ENCODE data around the gene ARID5B. TPM values are rescaled to one million over a fixed set of nuclear protein-coding genes. Genes with fewer than 3 reads are reported as not detected.

Gene ARID5B
- total and polyA plus RNA-seq, 2 donors (not counting 3 experiments of a cell fraction or from before 2014, with no cell fraction given): 5.6 to 8.9 TPM

- POLR2A ChIA-PET: no interaction called here
- dilution Hi-C loops (cut with MboI; ENCODE audit: extremely low pct_ligation_motif_present, low sequenced_read_pairs) (no loop called here), intact Hi-C loops (cut with micrococcal nuclease) (no loop called here)
- Histone ChIP-seq H3K36me3 (ENCODE audit: control insufficient read depth in 2 of 2, extremely low read depth in 1 of 2, insufficient read depth in 2 of 2, low read length in 2 of 2) (no peaks in the 10 kb centered on the region), H3K4me2 (ENCODE audit: insufficient read depth, low read length) (no peak overlapping the region), H3K9me1 (replicated peaks; ENCODE audit: control insufficient read depth, extremely low read depth, insufficient read depth, low read length) (no peaks in the 10 kb centered on the region), H3K27ac (ENCODE audit: insufficient read depth, low read depth, low read length) (no peak overlapping the region), H3K9me3 (replicated peaks; ENCODE audit: control insufficient read depth, insufficient read depth, low read length) (no peaks in the 10 kb centered on the region), H3K27me3 (ENCODE audit: control insufficient read depth in 2 of 2, insufficient read depth in 2 of 2, low read length in 2 of 2) (no peaks in the 10 kb centered on the region), H2AFZ (ENCODE audit: low read depth, low read length) (no peak overlapping the region), H3K79me2 (ENCODE audit: control insufficient read depth, insufficient read depth, low read length) (no peaks in the 10 kb centered on the region), H4K20me1 (replicated peaks; ENCODE audit: control insufficient read depth, extremely low read depth, insufficient read depth, low read length) (no peaks in the 10 kb centered on the region), H3K4me1 (ENCODE audit: control insufficient read depth, extremely low read depth, insufficient read depth, low read length) (peaks cover 8% of the 10 kb centered on the region), H3K4me3 (replicated peaks in 1 of 3; ENCODE audit: insufficient read depth in 1 of 3, low read depth in 1 of 3, low read length in 3 of 3) (no peak overlapping the region), H3K9ac (replicated peaks; ENCODE audit: extremely low read depth, insufficient read depth, low read length) (no peak overlapping the region)
- CTCF ChIA-PET: interaction anchor here (1.1 to 1.8 kb wide), 3 partner anchors 9 to 187 kb away, joined by 3 to 10 read pairs (median 4); no protein-coding TSS in a partner anchor
- no peak for DNase-seq (ENCODE audit: low read depth, low spot score)
- no peak for TF ChIP-seq GATA2 (IDR thresholded peaks at IDR 0.05; ENCODE audit: insufficient read depth, insufficient read length, low read depth, low read length)
- no peak for TF ChIP-seq CTCF (IDR thresholded peaks at IDR 0.05; ENCODE audit: extremely low read depth in 1 of 2, insufficient read depth in 1 of 2, low read depth in 1 of 2, low read length in 2 of 2)
- no peak for TF ChIP-seq MYC (IDR thresholded peaks at IDR 0.05; ENCODE audit: low read depth, low read length)
- no peak for TF ChIP-seq JUN (IDR thresholded peaks at IDR 0.05; ENCODE audit: borderline replicate concordance, insufficient read depth, insufficient read length, low read depth)
- no peak for TF ChIP-seq FOS (IDR thresholded peaks at IDR 0.05; ENCODE audit: borderline replicate concordance, insufficient read depth, low read length)
- TF ChIP-seq POLR2AphosphoS5 (IDR thresholded peaks at IDR 0.05; ENCODE audit: insufficient read depth, low read depth, low read length): no peak
- TF ChIP-seq MAX (IDR thresholded peaks at IDR 0.05; ENCODE audit: insufficient read depth, insufficient read length): no peak
- no peak for TF ChIP-seq POLR2A (IDR thresholded peaks at IDR 0.05; ENCODE audit: low read depth, low read length)
- no peak for TF ChIP-seq EZH2 (IDR thresholded peaks at IDR 0.05; ENCODE audit: borderline replicate concordance, low read depth, low read length, severe bottlenecking)
- peak; percentile 35 for FAIRE-seq
- no TSS peak for BruUV-seq (replicated peaks)
These were observed 157.0 kb downstream of the ARID5B start for GRCh38 chr10:62058476-62058875.

Measured in endothelial cell of umbilical vein (primary cell).